Measurements from ENCODE around the gene SPIRE1.

SPIRE1 gene

GRCh38 chr18:12445554-12445953 lies 212.4 kb downstream of the SPIRE1 start:
- DNase-seq (ENCODE audit: low read depth in 2 of 2) = no peak

- DNase-seq (ENCODE audit: low read depth in 2 of 2) = no peak
These were observed 214.4 kb downstream of the SPIRE1 start for GRCh38 chr18:12443551-12443950.

- no peak for DNase-seq (ENCODE audit: low read depth in 2 of 2)
These were observed 215.0 kb downstream of the SPIRE1 start for GRCh38 chr18:12442946-12443345.

DNA sequence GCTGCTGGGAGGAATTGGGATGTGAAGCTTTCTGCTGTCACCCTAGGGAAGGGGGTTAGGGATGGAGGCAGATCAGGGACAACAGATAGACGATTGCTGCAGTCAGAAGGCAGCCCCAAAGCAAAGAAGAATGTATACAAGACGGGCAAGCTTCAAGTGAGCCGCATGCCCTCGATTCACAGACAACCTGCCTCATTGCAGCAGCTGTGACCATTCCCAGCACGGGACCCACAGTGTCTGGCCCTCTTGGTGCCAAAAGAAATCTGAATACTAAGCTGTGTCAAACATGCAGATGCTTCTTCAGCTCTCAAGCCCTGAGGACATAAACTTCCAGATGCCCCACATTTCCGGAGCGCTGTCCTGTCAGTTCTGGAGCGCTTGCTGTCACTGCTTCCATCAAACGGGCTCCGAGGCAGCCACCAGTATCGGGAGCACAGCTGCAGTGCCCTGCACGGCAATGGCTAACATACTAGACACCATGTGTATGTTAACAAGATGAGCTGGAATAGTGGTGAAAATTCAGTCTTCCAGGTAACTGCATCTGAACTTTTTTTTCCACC lies 216.4 kb downstream of the SPIRE1 start:
- no peak for DNase-seq (ENCODE audit: low read depth in 2 of 2)

- no peak for DNase-seq (ENCODE audit: low read depth in 2 of 2)
These were observed 219.7 kb downstream of the SPIRE1 start for GRCh38 chr18:12438257-12438656.

DNA sequence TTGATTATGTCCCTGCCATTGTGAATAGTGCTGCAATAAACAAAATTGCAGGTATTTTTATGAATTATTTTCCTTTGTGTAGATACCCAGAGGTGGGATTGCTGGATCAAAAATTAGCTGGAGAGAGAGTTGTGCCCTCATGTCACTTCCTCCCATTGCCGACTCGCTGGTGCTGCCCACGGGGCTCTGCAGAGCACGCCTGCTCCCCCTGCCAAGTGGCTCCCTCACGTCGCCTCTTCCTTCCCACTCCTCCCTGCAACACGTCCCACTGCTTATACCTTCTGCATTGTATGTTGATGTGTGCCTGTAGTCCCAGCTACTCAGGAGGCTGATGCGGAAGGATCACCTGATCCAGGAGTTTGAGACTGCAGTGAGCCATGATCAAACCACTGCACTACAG lies 222.0 kb downstream of the SPIRE1 start:
- DNase-seq (ENCODE audit: low read depth in 2 of 2) = no peak

DNA sequence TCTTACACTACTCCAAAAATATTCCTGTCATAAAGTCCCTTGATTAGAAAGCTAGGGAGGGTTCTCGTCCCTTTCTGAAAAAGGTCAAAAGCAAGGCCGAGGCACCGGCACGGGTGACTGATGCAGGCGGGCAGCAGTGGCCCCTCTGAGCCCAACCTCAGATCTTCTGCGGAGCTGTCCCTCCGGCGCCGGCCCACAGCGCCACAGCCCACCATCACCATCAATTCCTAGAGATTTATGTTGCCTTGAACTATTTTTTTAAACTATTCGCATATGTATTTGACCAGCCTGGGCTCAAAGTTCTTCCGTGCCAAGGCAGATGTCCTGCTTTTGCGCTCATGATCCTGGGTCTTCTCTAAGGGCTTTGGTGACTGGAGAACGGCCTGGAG lies 223.4 kb downstream of the SPIRE1 start:
- DNase-seq (ENCODE audit: low read depth in 2 of 2) = no peak

- no peak for DNase-seq (ENCODE audit: low read depth in 2 of 2)
These were observed 223.9 kb downstream of the SPIRE1 start for GRCh38 chr18:12433829-12434540.

- DNase-seq (ENCODE audit: low read depth in 2 of 2) = no peak
These were observed 225.0 kb downstream of the SPIRE1 start for GRCh38 chr18:12432881-12433280.

GRCh38 chr18:12432196-12432595 lies 225.7 kb downstream of the SPIRE1 start:
- DNase-seq (ENCODE audit: low read depth in 2 of 2) = no peak

- no peak for DNase-seq (ENCODE audit: low read depth in 2 of 2)
These were observed 226.3 kb downstream of the SPIRE1 start for GRCh38 chr18:12431561-12431960.

DNA sequence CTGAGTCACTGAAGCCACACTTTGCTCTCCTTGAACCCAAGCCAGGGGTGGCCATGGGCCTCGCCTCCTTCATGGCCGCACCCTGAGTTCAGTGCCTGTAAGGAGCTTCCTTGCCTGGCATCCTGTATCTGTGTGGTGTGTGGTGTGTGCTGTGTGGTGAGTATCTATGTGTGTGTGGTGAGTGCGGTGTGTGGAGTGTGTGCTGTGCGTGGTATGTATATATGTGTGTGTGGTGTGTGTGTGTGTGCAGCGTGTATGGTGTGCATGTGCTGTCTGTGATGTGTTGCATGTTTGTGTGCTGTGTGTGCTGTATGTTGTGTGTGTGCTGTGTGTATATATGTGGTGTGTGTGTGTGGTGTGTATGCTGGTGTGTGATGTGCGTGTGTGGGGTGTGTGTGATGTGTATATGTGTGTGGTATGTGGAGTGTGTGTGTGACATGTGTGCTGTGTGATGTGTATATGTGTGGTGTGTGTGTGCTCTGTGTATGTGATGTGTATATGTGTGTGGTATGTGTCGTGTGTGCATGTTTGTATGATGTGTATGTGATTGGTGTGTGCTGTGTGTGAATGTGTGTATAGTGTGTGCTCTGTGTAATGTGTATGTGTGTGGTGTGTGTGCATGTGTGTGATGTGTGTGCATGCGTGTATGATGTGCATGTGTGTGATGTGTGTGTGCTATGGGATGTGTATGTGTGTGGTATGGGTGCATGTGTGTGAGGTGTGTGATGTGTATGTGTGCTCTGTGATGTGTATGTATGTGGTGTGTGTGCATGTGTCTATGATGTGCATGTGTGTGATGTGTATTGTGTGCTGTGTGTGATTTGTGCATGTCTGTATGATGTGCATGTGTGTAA lies 227.5 kb downstream of the SPIRE1 start:
- no peak for DNase-seq (ENCODE audit: low read depth in 2 of 2)

DNA sequence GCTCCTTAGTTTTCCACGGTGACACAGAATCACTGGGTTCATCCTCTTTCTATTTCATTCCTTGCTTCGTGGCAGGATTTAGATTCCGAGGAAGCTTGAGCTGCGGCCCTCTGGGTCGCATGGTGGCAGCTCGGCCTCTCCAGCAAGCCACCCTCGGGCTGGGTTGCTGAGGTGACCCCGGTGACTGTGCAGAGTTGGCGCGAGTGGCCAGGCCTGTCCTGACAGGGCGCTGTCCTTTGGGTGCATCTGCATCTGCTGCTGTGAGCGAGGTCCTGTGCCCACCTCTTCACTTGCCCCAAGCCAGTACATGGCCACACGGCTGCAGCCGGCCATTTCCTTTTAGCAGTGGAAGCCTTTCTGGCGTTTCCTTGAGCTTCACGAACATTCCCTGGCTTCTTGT lies 228.4 kb downstream of the SPIRE1 start:
- no peak for DNase-seq (ENCODE audit: low read depth in 2 of 2)

GRCh38 chr18:12428923-12429322 lies 229.0 kb downstream of the SPIRE1 start:
- DNase-seq (ENCODE audit: low read depth in 2 of 2) = no peak

GRCh38 chr18:12426924-12427323 lies 231.0 kb downstream of the SPIRE1 start:
- no peak for DNase-seq (ENCODE audit: low read depth in 2 of 2)

- DNase-seq (ENCODE audit: low read depth in 2 of 2) = no peak
These were observed 233.7 kb downstream of the SPIRE1 start for GRCh38 chr18:12424252-12424651.

DNA sequence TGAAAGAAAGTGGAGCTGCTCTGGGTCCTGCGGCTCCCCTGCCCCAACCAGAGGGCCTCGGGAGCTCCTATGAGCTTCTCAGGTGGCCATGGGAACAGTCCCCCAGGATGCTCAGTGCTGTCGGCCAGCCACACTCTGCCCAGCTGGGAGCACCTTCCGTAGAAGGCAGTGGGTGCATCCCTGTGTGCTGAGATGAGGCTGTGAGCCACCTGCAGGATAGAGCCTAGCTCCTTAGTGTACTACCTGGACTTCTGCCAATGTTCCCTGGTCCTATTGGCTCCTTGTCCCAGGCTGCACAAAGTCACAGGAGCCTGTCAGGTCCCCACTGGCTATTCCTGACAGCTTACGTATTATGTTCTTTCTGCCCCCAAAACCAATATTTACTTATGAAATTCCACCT lies 234.1 kb downstream of the SPIRE1 start:
- DNase-seq (ENCODE audit: low read depth in 2 of 2) = no peak

DNA sequence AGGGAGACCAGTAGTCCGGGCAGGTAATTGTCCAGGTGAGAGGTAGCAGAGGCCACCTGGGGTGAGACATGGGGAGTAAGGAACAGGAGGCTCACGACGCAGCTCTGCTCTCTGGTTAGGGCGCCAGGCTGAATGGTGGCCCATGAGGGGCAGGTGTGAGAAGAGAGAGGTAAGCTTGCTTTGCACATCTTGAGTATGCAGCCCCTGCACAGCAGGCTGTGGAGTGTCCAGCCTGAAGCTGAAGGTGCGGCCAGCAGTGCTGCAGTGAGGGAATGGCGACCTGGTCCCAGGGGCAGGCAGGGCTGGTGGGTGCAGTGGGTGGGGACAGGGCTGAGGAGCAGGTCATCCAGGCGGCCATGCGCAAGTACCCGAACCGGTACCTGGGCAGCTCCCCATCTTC lies 234.5 kb downstream of the SPIRE1 start:
- no peak for DNase-seq (ENCODE audit: low read depth in 2 of 2)

DNA sequence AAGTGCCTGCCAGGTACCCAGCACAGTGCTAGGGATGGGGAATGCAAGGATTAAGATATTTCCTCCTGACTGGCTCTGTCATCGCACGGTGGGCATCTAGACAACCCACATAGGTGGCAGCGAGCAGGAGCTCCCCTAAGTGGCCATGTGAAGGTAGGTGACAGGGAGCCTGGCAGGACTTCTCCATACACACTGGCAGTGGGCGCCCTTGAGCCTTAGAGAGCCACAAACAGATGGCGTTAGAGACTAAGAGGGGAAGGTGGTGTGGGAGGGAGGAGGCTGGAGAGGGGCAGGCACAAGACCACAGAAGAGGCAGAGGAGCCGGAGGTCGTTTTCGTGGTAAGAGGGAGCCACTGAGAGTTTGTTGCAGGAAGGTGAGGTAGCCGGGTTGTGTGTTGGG lies 235.0 kb downstream of the SPIRE1 start:
- DNase-seq (ENCODE audit: low read depth in 2 of 2) = no peak

- DNase-seq (ENCODE audit: low read depth in 2 of 2) = no peak
These were observed 236.2 kb downstream of the SPIRE1 start for GRCh38 chr18:12421732-12422131.

DNA sequence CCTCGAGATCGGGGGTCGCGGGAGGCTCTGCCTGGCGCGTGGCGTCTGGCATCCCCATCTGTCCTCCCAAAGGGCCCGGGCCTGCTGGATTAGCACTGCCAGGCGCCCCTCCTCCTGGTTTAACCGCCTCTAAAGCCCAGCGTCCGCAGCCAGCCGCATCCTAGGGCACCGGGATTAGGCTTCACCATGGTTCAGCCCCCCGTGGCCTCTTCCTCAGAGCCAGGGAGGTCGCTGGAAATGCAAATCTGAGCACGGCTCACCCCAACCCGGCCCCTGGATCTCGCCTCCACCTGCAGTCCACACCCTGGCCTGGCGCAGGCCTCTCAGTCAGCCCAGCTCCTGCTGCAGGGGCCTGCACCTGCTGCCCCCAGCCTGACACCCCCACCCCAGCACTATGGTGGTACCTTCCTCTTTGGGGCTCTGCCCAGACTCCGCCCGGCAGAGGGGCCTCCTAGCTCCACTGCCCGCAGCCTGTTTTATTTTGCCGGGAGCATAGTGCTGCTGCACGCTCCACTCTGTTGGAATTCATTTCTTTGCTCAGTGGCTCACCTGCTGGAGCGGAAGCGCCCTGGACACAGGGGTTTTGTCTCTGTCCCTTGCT lies 237.0 kb downstream of the SPIRE1 start:
- no peak for DNase-seq (ENCODE audit: low read depth in 2 of 2)

- DNase-seq (ENCODE audit: low read depth in 2 of 2) = no peak
These were observed 240.2 kb downstream of the SPIRE1 start for GRCh38 chr18:12417687-12418086.
